ENCODE data around the gene PSME4.

Gene PSME4

GRCh38 chr2:53901192-53901591 is 69.6 kb downstream of the PSME4 start:
- H3K4me3 ChIP-seq = no peak overlapping the region

DNA sequence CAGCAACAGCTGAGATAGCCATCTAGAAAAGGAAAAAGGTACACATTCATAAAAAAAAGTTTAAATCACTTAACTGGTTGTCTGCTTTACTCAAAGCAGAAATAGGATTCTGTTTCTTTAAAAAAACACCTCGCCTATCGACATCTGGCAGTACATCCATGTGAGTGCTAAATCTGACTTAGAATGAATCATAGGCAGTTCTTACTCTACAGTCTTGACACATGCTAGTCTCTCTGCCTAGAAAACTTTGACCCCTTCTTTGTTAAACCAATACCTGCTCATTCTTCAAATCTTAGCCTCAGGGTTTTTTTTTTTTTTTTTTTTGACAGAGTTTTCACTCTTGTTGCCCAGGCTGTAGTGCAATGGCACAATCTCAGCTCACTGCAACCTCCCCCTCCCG is 73.9 kb downstream of the PSME4 start:
- H3K27ac ChIP-seq = no peak overlapping the region

More at GRCh38 chr2:53901192-53901591, 69.6 kb downstream of the PSME4 start:
- no peak overlapping the region for H3K27ac ChIP-seq

DNA sequence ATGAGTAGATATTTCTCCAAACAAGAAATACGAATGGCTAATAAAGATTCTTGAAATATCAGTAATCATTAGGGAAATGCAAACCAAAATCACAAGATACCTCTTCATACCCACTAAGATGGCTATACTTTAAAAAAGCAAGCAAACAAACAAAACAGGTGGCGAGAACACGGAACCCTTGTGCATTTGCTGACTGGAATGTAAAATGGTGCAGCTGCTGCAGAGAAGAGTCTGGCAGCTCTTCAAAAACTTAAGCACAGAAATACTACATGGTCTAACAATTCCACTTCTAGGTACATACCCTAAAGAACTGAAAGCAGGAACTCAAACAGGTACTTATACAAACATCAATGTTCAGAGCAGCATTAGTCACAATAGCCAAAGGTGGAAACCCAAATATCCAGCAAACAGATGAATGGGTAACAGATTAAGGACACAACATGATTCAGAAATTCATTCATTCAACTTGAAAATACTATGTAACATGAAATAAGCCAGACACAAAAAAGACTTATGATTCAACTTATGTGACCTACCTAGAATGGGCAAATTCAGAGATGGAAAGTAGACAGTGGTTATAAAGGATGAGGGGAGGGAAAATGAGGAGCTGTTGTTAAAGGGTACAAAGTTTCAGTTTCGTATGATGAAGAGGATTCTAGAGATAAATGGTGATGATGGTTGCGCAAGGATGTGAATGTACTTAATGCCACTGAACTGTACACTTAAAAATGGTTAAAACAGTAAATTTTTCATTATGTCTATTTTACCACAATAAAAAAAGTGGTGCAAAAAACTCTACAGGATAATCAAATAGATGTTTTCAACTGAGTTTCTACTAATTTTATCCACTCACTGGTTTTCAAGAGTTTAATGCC is 84.2 kb downstream of the PSME4 start:
- H3K4me3 ChIP-seq = no peak overlapping the region
- H3K27ac ChIP-seq = no peak overlapping the region

More for the DNA sequence above, 73.9 kb downstream of the PSME4 start:
- no peak overlapping the region for H3K4me3 ChIP-seq

GRCh38 chr2:53884883-53885282 is 85.9 kb downstream of the PSME4 start:
- H3K27ac ChIP-seq = no peak overlapping the region
- no peak overlapping the region for H3K4me3 ChIP-seq

DNA sequence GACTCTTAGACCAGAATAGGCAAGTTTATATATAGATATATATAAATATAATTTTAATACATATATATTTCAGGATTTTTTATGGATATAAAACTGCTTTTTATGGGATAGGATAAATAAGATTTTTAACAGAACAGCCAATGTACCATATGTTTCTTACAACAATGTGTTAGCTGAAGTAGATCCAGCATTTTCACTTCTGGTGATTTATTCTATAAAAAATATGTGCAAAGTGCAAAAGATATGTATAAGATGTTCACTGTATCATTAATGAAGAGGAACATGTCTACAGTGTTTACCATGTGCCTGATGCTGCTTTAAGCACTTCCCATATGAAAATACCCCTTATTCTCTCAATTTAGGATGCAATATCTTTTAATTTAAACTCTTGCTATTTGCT is 88.8 kb downstream of the PSME4 start:
- no peak overlapping the region for H3K27ac ChIP-seq
- no peak overlapping the region for H3K4me3 ChIP-seq

DNA sequence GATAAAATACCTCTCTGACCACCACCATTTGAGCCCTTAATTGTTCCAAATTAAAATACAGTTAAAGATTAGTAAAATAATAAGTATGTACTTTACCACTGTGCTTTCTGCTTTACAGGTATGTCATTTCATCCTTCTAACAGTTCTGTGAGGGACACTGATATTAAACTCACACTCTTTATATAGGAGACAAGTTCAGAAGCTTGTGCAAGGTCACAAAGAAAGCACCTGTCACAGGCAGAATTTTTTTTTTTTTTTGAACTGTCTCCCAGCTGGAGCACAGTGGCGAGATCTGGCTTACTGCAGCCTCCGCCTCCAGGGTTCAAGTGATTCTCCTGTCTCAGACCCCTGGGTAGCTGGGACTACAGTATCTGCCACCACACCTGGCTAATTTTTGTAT is 89.4 kb downstream of the PSME4 start:
- Histone ChIP-seq H3K4me3 (no peak overlapping the region), H3K27ac (no peak overlapping the region)

DNA sequence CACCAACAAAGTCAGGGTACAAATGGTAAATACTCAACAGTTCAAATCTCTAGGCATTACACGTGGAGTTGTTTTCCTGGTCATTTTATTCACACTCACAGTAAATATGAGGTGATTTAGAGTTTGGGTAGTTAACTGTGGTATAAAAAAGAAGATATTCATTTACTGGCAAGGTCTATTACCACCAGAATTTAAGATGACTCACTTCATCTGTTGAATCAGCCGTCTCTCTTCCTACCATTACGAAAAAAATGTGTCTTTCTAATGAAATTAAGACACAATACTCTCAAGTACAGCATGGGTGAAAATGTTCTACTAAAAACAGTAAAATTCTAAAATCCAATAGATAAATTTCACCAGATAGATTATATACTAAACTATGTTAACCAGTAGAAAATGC is 90.0 kb downstream of the PSME4 start:
- Histone ChIP-seq H3K27ac (peak overlapping the region in 1 of 21 experiments; percentile 16), H3K4me3 (no peak overlapping the region)

DNA sequence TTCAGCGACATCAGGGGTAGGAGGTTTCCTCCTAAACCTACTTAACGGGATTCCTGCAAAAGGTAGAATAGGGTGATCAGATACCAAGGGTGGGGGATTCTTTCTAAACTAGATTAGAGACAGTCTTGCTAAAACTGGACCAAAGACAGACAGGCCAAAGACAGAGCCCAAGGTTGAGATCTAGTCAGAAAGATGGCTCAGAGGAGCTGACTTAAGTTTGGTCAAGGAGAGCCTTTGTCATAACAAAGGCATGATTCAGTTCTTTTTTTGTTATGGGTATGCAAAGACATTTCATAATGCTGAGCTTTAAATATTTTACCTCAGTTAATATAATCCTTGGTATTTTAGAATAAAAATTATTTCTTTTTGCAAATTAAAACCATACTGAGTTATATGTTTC is 93.2 kb downstream of the PSME4 start:
- Histone ChIP-seq H3K4me3 (no peak overlapping the region), H3K27ac (no peak overlapping the region)

DNA sequence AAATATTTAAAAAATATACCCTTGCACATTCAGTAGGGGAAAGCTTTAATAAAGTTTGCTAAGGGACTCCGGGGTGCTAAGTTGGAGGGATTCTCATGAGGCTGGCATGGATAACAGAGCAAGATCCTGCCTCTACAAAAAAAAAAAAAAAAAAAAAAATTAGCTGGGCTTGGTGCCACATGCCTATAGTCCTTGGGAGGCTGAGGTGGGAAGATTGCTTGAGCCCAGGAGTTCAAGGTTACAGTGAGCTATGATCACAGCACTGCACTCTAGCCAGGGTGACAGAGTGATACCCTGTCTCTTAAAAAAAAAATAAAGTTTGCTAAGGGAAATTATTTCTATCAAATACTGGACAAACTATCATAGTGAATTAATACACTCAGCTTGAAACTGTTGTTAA is 93.7 kb downstream of the PSME4 start:
- H3K4me3 ChIP-seq = no peak overlapping the region
- no peak overlapping the region for H3K27ac ChIP-seq

GRCh38 chr2:53874401-53874950 is 96.3 kb downstream of the PSME4 start:
- H3K27ac ChIP-seq = no peak overlapping the region
- H3K4me3 ChIP-seq = no peak overlapping the region

DNA sequence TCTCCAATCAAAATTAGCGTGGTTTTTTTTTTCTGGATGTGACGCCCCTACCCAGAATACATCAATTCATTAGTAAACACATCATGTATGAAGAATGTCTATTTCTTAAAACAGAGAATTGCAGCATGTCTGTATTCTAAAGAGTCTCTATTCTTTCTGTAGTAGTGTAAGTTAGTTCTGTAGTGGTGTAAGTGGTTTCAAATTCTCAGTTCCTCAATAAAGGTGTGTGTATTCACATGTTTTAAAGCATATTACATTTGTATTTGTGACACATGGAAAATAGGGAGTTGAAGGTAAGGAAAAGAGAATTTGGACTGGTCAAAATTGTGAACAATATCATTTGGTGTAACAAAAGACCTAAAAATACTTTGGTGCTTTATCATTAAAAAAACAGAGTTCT is 103.0 kb downstream of the PSME4 start:
- Histone ChIP-seq H3K4me3 (no peak overlapping the region), H3K27ac (no peak overlapping the region)

DNA sequence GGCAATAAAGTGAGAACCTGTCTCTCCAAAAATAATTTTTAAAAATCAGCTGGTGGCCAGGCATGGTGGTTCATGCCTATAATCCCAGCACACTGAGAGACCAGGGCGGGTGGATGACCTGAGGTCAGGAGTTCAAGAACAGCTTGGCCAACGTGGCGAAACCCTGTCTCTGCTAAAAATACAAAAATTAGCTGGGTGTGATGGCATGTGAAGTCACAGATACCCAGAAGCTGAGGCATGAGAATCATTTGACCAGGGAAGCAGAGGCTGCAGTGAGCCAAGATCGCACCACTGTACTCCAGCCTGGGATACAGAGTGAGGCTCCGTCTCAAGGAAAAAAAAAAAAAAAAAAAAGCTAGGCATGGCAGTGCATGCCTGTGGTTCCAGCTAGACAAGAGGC is 103.6 kb downstream of the PSME4 start:
- Histone ChIP-seq H3K27ac (no peak overlapping the region), H3K4me3 (no peak overlapping the region)

DNA sequence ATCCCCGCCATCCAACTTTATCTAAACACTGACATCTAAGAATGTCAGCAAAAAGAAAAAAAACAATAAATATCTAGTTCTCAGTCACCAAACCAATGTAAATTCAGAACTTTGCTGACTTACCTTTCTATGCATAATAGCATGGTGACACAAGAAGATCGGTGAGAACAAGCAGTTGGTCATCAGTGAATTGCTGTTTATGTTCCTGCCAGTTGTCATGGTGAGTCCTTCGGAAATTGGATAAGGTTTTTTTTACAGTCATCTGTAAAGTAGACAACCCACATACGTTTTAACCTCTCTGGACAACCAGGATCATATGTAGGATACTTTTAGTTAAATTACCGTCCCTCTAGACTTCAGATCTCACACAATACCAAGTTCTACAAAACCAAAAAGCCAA is 104.8 kb downstream of the PSME4 start:
- no peak overlapping the region for H3K27ac ChIP-seq
- no peak overlapping the region for H3K4me3 ChIP-seq

DNA sequence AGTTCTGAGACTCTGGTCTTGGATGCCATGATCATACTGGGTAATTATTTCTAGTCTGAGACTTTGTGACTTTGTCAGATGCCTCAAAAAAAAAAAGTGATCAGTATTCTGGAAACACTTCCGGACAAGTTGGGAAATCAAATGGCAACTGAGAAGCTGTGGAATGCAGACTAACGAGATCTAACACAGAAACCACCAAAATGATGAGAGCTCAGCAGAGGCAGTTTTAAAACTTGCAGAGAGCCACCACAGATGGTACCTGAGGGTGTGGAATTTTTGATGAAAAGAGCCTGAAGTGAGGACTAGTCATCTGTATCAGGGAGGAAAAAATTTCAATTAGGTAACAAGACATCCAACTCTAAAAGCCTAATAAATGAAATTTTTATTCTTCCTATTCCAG is 105.5 kb downstream of the PSME4 start:
- Histone ChIP-seq H3K4me3 (no peak overlapping the region), H3K27ac (peak overlapping the region in 1 of 21 experiments; percentile 5)

DNA sequence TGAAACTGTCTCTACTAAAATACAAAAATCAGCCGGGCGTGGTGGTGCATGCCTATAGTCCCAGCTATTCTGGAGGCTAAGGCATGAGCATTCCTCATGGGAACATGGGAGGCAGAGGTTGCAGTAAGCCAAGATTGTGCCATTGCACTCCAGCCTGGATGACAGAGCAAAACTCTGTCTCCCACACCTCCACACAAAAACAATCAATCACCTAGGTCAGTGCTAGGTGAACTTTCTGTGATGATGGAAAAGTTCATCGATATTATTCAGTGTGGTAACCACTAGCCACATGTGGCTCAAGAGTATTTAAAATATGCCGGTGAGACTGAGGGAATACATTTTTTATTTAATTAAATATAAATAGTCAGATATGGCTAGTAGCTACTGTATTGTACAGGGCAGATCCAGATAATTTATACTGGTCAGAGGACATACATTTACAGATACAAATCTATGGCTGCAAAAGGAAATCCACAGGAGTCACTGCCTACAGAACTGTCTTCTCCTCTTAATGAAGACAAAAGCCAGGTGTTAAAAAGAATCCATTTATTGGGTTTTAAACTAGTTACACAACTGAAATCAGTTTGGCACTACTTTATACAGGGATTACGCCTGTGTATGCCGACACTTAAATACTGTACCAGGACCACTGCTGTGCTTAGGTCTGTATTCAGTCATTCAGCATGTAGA is 107.1 kb downstream of the PSME4 start:
- H3K27ac ChIP-seq = no peak overlapping the region
- no peak overlapping the region for H3K4me3 ChIP-seq

GRCh38 chr2:53861824-53862223 is 109.0 kb downstream of the PSME4 start:
- H3K27ac ChIP-seq = no peak overlapping the region
- no peak overlapping the region for H3K4me3 ChIP-seq

GRCh38 chr2:53859206-53860181 is 111.3 kb downstream of the PSME4 start, which contains the start of gene GPR75:
TSS of gene GPR75 (minus strand) at chr2:53859967. CDS start at chr2:53854756, 5,211 bp downstream.
- H3K27ac ChIP-seq = peak within 1 kb of the TSS in 5 of 21 experiments; percentile 11 to 61 (median 43)
- peak within 1 kb of the TSS in 6 of 7 experiments; percentile 10 to 44 (median 18) for H3K4me3 ChIP-seq

DNA sequence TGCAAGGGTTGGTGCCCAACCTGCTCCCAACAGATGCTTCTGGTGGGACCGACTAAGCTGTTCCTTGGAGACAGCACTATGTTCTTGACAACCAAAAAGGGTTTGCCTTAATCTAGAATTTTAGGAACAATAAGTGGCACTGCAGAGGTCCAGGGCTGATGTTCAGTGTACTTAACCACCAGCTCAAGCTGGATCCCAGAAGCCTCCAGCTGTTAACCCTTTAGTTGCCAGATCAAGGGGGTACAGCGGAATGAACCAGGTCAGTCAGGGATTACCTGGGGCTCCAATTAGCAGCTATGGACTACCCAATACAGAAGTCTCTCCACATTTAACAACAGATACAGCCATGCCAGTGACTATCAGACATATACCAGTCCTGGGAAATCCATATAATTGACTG is 114.5 kb downstream of the PSME4 start:
- H3K4me3 ChIP-seq = no peak overlapping the region
- no peak overlapping the region for H3K27ac ChIP-seq

GRCh38 chr2:53854678-53855077 is 116.1 kb downstream of the PSME4 start:
- Histone ChIP-seq H3K27ac (no peak overlapping the region), H3K4me3 (no peak overlapping the region)

GRCh38 chr2:53852532-53852931 is 118.3 kb downstream of the PSME4 start:
- Histone ChIP-seq H3K4me3 (no peak overlapping the region), H3K27ac (no peak overlapping the region)
